Loucy (cell line): Measurements from ENCODE around the gene CTNND2.

ENCODE experiments used
- H2AFZ ChIP-seq: fragments of 200-600 bp; sonication (generic); 2 replicates; pipeline ENCODE4 v1.6.0; 2016; ENCODE audit warnings: antibody characterized with exemption, mild to moderate bottlenecking, low read length, moderate library complexity
- H3F3A ChIP-seq: fragments of 200-600 bp; 2 replicates; pipeline ENCODE4 v1.6.0; 2016; ENCODE audit warnings: antibody characterized with exemption, low read depth, mild to moderate bottlenecking
- H3K27me3 ChIP-seq: fragments of 200-600 bp; sonication (generic); 2 replicates; pipeline ENCODE4 v1.6.1; 2014; ENCODE audit warnings: low read length, mild to moderate bottlenecking; ENCODE audit not compliant: insufficient read depth, poor library complexity, severe bottlenecking
- H3K36me3 ChIP-seq: fragments of 200-600 bp; sonication (generic); 2 replicates; pipeline ENCODE4 v1.6.1; 2016; ENCODE audit warnings: low read length; ENCODE audit not compliant: insufficient read depth
- H3K4me1 ChIP-seq: fragments of 200-600 bp; sonication (generic); 2 replicates; pipeline ENCODE4 v1.5.1; 2014; ENCODE audit warnings: low read length, mild to moderate bottlenecking; ENCODE audit not compliant: insufficient read depth, poor library complexity, severe bottlenecking
- H3K4me2 ChIP-seq: fragments of 200-600 bp; sonication (generic); 2 replicates; pipeline ENCODE4 v1.6.0; 2014; ENCODE audit warnings: antibody characterized with exemption, low read length, low read depth, mild to moderate bottlenecking; ENCODE audit not compliant: poor library complexity, severe bottlenecking
- H3K4me3 ChIP-seq: fragments of 200-600 bp; sonication (generic); 2 replicates; pipeline ENCODE4 v1.5.1; 2014; ENCODE audit warnings: low read length, mild to moderate bottlenecking, mixed read lengths; ENCODE audit not compliant: poor library complexity, severe bottlenecking
- H3K79me2 ChIP-seq: fragments of 200-600 bp; sonication (generic); 2 replicates; pipeline ENCODE4 v1.6.1; 2014; ENCODE audit warnings: low read length; ENCODE audit not compliant: insufficient read depth
- H3K9ac ChIP-seq: fragments of 200-600 bp; sonication (generic); 2 replicates; pipeline ENCODE4 v1.6.0; 2014; ENCODE audit warnings: mild to moderate bottlenecking, low read depth, low read length, moderate library complexity; ENCODE audit not compliant: poor library complexity, severe bottlenecking
- H3K9me2 ChIP-seq: fragments of 200-600 bp; sonication (generic); replicated peaks from 2 replicates; pipeline ENCODE4 v1.6.1; 2016; ENCODE audit warnings: low read depth, low read length, mixed read lengths
- H3K9me3 ChIP-seq: fragments of 200-600 bp; sonication (generic); 2 replicates; pipeline ENCODE4 v1.6.1; 2014; ENCODE audit warnings: mild to moderate bottlenecking, antibody characterized with exemption, low read length, low read depth; ENCODE audit not compliant: insufficient read depth
- H4K20me1 ChIP-seq: fragments of 200-600 bp; sonication (generic); 2 replicates; pipeline ENCODE4 v1.6.0; 2014; ENCODE audit warnings: antibody characterized with exemption, low read length, mild to moderate bottlenecking; ENCODE audit not compliant: insufficient read depth, poor library complexity, severe bottlenecking
- CTCF ChIP-seq: fragments of 200-600 bp; sonication (generic); conservative IDR thresholded peaks from 2 replicates; pipeline ENCODE4 v1.5.1; 2014; ENCODE audit warnings: mild to moderate bottlenecking, antibody characterized with exemption, low read length
- EZH2phosphoT487 ChIP-seq: fragments of 200-600 bp; IDR thresholded peaks from 2 replicates; pipeline ENCODE4 v1.6.1; 2018; ENCODE audit warnings: antibody characterized with exemption, mild to moderate bottlenecking, moderate library complexity, borderline replicate concordance

Gene CTNND2

GRCh38 chr5:11181940-11182339 is 722.3 kb downstream of the CTNND2 start:
- Histone ChIP-seq H3K36me3 (no peaks in the 10 kb centered on the region), H3K27me3 (no peaks in the 10 kb centered on the region), H4K20me1 (no peaks in the 10 kb centered on the region), H3F3A (no peaks in the 10 kb centered on the region), H3K9me3 (no peaks in the 10 kb centered on the region), H3K9ac (no peak overlapping the region), H3K4me2 (no peak overlapping the region), H3K9me2 (no peaks in the 10 kb centered on the region), H3K79me2 (no peaks in the 10 kb centered on the region), H3K4me1 (no peaks in the 10 kb centered on the region), H2AFZ (no peak overlapping the region), H3K4me3 (no peak overlapping the region)
- TF ChIP-seq EZH2phosphoT487 (no peak), CTCF (no peak)

- no peak overlapping the region for H3K4me3 ChIP-seq
- no peaks in the 10 kb centered on the region for H3K79me2 ChIP-seq
- no peak overlapping the region for H3K4me2 ChIP-seq
- no peak overlapping the region for H3K9ac ChIP-seq
- TF ChIP-seq EZH2phosphoT487: no peak
- TF ChIP-seq CTCF: no peak
- no peaks in the 10 kb centered on the region for H3K9me2 ChIP-seq
- no peaks in the 10 kb centered on the region for H3K36me3 ChIP-seq
- no peaks in the 10 kb centered on the region for H3K9me3 ChIP-seq
- H3K27me3 ChIP-seq: no peaks in the 10 kb centered on the region
- no peaks in the 10 kb centered on the region for H3K4me1 ChIP-seq
- no peaks in the 10 kb centered on the region for H4K20me1 ChIP-seq
- H3F3A ChIP-seq: no peaks in the 10 kb centered on the region
- no peak overlapping the region for H2AFZ ChIP-seq
Measured at GRCh38 chr5:11180890-11181289, 723.4 kb downstream of the CTNND2 start.

- H3F3A ChIP-seq: no peaks in the 10 kb centered on the region
Measured at GRCh38 chr5:11177999-11178711, 726.1 kb downstream of the CTNND2 start.

More at GRCh38 chr5:11177999-11178711, 726.1 kb downstream of the CTNND2 start:
- Histone ChIP-seq H3K4me1 (peaks cover 12% of the 10 kb centered on the region), H3K27me3 (no peaks in the 10 kb centered on the region), H2AFZ (no peak overlapping the region), H3K36me3 (no peaks in the 10 kb centered on the region), H3K9ac (no peak overlapping the region), H3K79me2 (no peaks in the 10 kb centered on the region), H3K4me3 (no peak overlapping the region), H3K9me3 (no peaks in the 10 kb centered on the region), H3K9me2 (no peaks in the 10 kb centered on the region), H4K20me1 (no peaks in the 10 kb centered on the region), H3K4me2 (no peak overlapping the region)
- TF ChIP-seq CTCF (no peak), EZH2phosphoT487 (no peak)
